ENCODE results near the gene NSD2.

GRCh38 chr4:1904042-1904441, 32.8 kb downstream of the NSD2 start:
- TF ChIP-seq RAD21 (conservative IDR thresholded peaks at IDR 0.05) (no peak), CTCF (IDR thresholded peaks at IDR 0.05; ENCODE audit: poor library complexity, severe bottlenecking) (no peak), EP300 (conservative IDR thresholded peaks at IDR 0.05; ENCODE audit: poor library complexity, severe bottlenecking) (no peak), EZH2 (IDR thresholded peaks at IDR 0.05; ENCODE audit: borderline replicate concordance, insufficient read depth, low read length, poor library complexity, severe bottlenecking) (no peak)
